ENCODE data around the gene NPIPA2.
"Not testable (repeated sequence)": the region's sequence is repeated elsewhere in the genome, so short reads cannot be mapped to it uniquely, and the experiment has no call there.

Gene NPIPA2

GRCh38 chr16:14742273-14743128 lies at the start of gene NPIPA2:
TSS of gene NPIPA2 (plus strand) at chr16:14742533. CDS start at chr16:14748066, 5,533 bp downstream.
- not testable (repeated sequence) for DNase-seq

- not testable (repeated sequence) for DNase-seq
These were observed 48.2 kb upstream of the NPIPA2 start, which contains the start of gene PLA2G10 for GRCh38 chr16:14694129-14694528. TSS of gene PLA2G10 (minus strand) at chr16:14694308. CDS start at chr16:14694229, 79 bp downstream.

GRCh38 chr16:14701859-14702258 lies 40.5 kb upstream of the NPIPA2 start:
- DNase-seq, result not testable (repeated sequence)

GRCh38 chr16:14702672-14703071 lies 39.7 kb upstream of the NPIPA2 start:
- DNase-seq, result not testable (repeated sequence)

- not testable (repeated sequence) for DNase-seq
These were observed 38.9 kb upstream of the NPIPA2 start, which contains the start of gene NPIPA3 for GRCh38 chr16:14703156-14704011. TSS of gene NPIPA3 (plus strand) at chr16:14703411. CDS start at chr16:14708944, 5,533 bp downstream.

- not testable (repeated sequence) for DNase-seq
These were observed 9.1 kb upstream of the NPIPA2 start for GRCh38 chr16:14733233-14733632.

GRCh38 chr16:14740832-14741385 lies 1.4 kb upstream of the NPIPA2 start:
- DNase-seq, result not testable (repeated sequence)

GRCh38 chr16:14741794-14742193 lies 539 bp upstream of the NPIPA2 start:
- DNase-seq, result not testable (repeated sequence)

- not testable (repeated sequence) for DNase-seq
These were observed 31.3 kb downstream of the NPIPA2 start for GRCh38 chr16:14773654-14774053.

GRCh38 chr16:14775624-14776023 lies 33.3 kb downstream of the NPIPA2 start:
- DNase-seq, result not testable (repeated sequence)

- DNase-seq, result not testable (repeated sequence)
These were observed 34.4 kb downstream of the NPIPA2 start for GRCh38 chr16:14776763-14777162.

GRCh38 chr16:14779368-14779877 lies 37.1 kb downstream of the NPIPA2 start:
- DNase-seq, result not testable (repeated sequence)

- not testable (repeated sequence) for DNase-seq
These were observed 43.8 kb downstream of the NPIPA2 start for GRCh38 chr16:14786180-14786579.

- not testable (repeated sequence) for DNase-seq
These were observed 47.2 kb downstream of the NPIPA2 start for GRCh38 chr16:14789577-14789976.

GRCh38 chr16:14790320-14790956 lies 48.1 kb downstream of the NPIPA2 start:
- not testable (repeated sequence) for DNase-seq

- DNase-seq, result not testable (repeated sequence)
These were observed 50.6 kb downstream of the NPIPA2 start for GRCh38 chr16:14792914-14793313.

- DNase-seq, result not testable (repeated sequence)
These were observed 55.2 kb downstream of the NPIPA2 start for GRCh38 chr16:14797558-14797957.

GRCh38 chr16:14803577-14803976 lies 61.2 kb downstream of the NPIPA2 start:
- not testable (repeated sequence) for DNase-seq

GRCh38 chr16:14807184-14807678 lies 64.9 kb downstream of the NPIPA2 start:
- not testable (repeated sequence) for DNase-seq

- DNase-seq, result not testable (repeated sequence)
These were observed 71.6 kb downstream of the NPIPA2 start for GRCh38 chr16:14813890-14814289.
